Stomach (tissue), 9 donors: ENCODE data around the gene GPRIN2. TPM values are rescaled to one million over a fixed set of nuclear protein-coding genes. Genes with fewer than 3 reads are reported as not detected.
"Not testable (repeated sequence)": the region's sequence is repeated elsewhere in the genome, so short reads cannot be mapped to it uniquely, and the experiment has no call there.

Source experiments
- DNase-seq, 2 donors: peaks; one replicate each; pipeline versions ENCODE4 v3.0.0 to v3.0.0-alpha.2; 2013 to 2019
- H3K27ac ChIP-seq, 5 donors: fragments of 200-600 bp in 4 of 5; sonication (generic) in 4 of 5; one replicate each; pipeline ENCODE4 v1.5.1; 2013 to 2019; ENCODE audit warnings: mild to moderate bottlenecking in 1 of 5, moderate library complexity in 1 of 5
- H3K27me3 ChIP-seq, 3 donors: fragments of 200-600 bp; sonication (generic); one replicate each; pipeline ENCODE4 v1.5.1; 2017 to 2019; ENCODE audit warnings: mixed run types in 1 of 3
- H3K36me3 ChIP-seq, 4 donors: fragments of 200-600 bp; sonication (generic); 1 replicate in 3 of 4; 2 replicates in 1 of 4; pipeline ENCODE4 v1.5.1; 2016 to 2019
- H3K4me1 ChIP-seq, 4 donors: fragments of 200-600 bp; sonication (generic); one replicate each; pipeline ENCODE4 v1.5.1; 2016 to 2019
- H3K4me3 ChIP-seq, 4 donors: fragments of 200-600 bp; sonication (generic) in 3 of 4; one replicate each; pipeline ENCODE4 v1.5.1; 2016 to 2019; ENCODE audit warnings: mild to moderate bottlenecking in 1 of 4
- H3K9me3 ChIP-seq, 4 donors: fragments of 200-600 bp; sonication (generic); one replicate each; pipeline ENCODE4 v1.5.1; 2016 to 2019
- EP300 ChIP-seq: sonication (generic); formaldehyde crosslinking; IDR thresholded peaks from one replicate; pipeline ENCODE4 v1.6.1; 2017; ENCODE audit warnings: antibody characterized with exemption
- POLR2A ChIP-seq, 4 donors: fragments of 450-650 bp; IDR thresholded peaks; one replicate each; pipeline ENCODE4 v1.6.1; 2016; ENCODE audit warnings: antibody characterized with exemption in 4 of 4, control low read depth in 2 of 4, mild to moderate bottlenecking in 1 of 4, moderate library complexity in 1 of 4
- POLR2AphosphoS5 ChIP-seq, 3 donors: sonication (generic); formaldehyde crosslinking; IDR thresholded peaks; one replicate each; pipeline ENCODE4 v1.6.1; 2016; ENCODE audit warnings: antibody characterized with exemption in 3 of 3
- WGBS, 5 donors: extraction: QIAGEN DNeasy Blood & Tissue Kit in 3 of 5; methylation state at CpG; one replicate each; pipeline versions ENCODE4 v1.1.5 to v1.1.7; 2013 to 2018; 5-methylcytosine and 5-hydroxymethylcytosine counted together
- intact Hi-C: fragments of 100-400 bp; cut with DNase I; formaldehyde crosslinking; loops from one replicate; pipeline ENCODE4 v1.15.1; 2023; ENCODE audit warnings: low total_unique reads
- polyA plus RNA-seq, 3 donors: library from polyadenylated mRNA; stranded (reverse); fragments of 200-250 nt; gene quantifications; one replicate each; pipeline ENCODE4 v1.2.3, GENCODE V29; 2013
- total RNA-seq, 5 donors: library from RNA; depleted of rRNA; stranded (reverse); fragments of >200 nt; gene quantifications; one replicate each; pipeline versions ENCODE4 v1.1.0 to v1.2.3, GENCODE V29; 2014 to 2016
- TF ChIP-seq, protein P1 (sequence below), 7 experiments: fragments of 450-650 bp in 4 of 7; fragments of 200-600 bp in 3 of 7; sonication (generic) in 3 of 7; IDR thresholded peaks; one replicate each; pipeline ENCODE4 v1.5.1; 2016 to 2019; ENCODE audit warnings: antibody characterized with exemption in 7 of 7, control low read depth in 2 of 7, mild to moderate bottlenecking in 1 of 7
- donor health status: healthy with polysubstance abuse.
- donor health status: Bipolar disorder and iron deficiency.
- donor health status: healthy.

Gene GPRIN2
- total and polyA plus RNA-seq, 8 donors, result 3.5 to 27.8 (median 11.1) TPM

GRCh38 chr10:46565591-46566332 lies 9.3 kb upstream of the GPRIN2 start:
- H3K27me3 ChIP-seq, H3K4me3 ChIP-seq, intact Hi-C loops, H3K9me3 ChIP-seq, H3K4me1 ChIP-seq, H3K36me3 ChIP-seq, H3K27ac ChIP-seq: not testable (repeated sequence)
- 0 to 8% (median 5%) methylated on average over 4 of the region's 6 CpGs for WGBS, 5 donors
- TF ChIP-seq, protein P1, sequence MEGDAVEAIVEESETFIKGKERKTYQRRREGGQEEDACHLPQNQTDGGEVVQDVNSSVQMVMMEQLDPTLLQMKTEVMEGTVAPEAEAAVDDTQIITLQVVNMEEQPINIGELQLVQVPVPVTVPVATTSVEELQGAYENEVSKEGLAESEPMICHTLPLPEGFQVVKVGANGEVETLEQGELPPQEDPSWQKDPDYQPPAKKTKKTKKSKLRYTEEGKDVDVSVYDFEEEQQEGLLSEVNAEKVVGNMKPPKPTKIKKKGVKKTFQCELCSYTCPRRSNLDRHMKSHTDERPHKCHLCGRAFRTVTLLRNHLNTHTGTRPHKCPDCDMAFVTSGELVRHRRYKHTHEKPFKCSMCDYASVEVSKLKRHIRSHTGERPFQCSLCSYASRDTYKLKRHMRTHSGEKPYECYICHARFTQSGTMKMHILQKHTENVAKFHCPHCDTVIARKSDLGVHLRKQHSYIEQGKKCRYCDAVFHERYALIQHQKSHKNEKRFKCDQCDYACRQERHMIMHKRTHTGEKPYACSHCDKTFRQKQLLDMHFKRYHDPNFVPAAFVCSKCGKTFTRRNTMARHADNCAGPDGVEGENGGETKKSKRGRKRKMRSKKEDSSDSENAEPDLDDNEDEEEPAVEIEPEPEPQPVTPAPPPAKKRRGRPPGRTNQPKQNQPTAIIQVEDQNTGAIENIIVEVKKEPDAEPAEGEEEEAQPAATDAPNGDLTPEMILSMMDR (IDR thresholded peaks at IDR 0.05), result peak in 5 of 7 experiments; percentile 44 to 90 (median 61)
- DNase-seq, result peak; percentile 76 to 89

GRCh38 chr10:46560952-46561351 lies 4.5 kb upstream of the GPRIN2 start:
- intact Hi-C loops, result no loop called here
- 59 to 89% (median 72%) methylated on average over 1 of the region's 1 CpG for WGBS, 5 donors

GRCh38 chr10:46560381-46560780 lies 3.9 kb upstream of the GPRIN2 start:
- no peaks in the 10 kb centered on the region for H3K9me3 ChIP-seq
- no peak for TF ChIP-seq POLR2A (IDR thresholded peaks at IDR 0.05)
- TF ChIP-seq, protein P1 (IDR thresholded peaks at IDR 0.05), result no peak
- TF ChIP-seq EP300, result no peak
- TF ChIP-seq POLR2AphosphoS5 (IDR thresholded peaks at IDR 0.05), result no peak
- H3K27ac ChIP-seq, result no peak overlapping the region
- H3K4me1 ChIP-seq, result peaks cover 16 to 38% (median 26%) of the 10 kb centered on the region in 4 donors
- 72 to 83% (median 80%) methylated on average over 5 of the region's 5 CpGs for WGBS, 5 donors
- no peak overlapping the region for H3K4me3 ChIP-seq
- intact Hi-C loops, result no loop called here
- DNase-seq, result peak in 1 of 2 donors; percentile 24
- H3K27me3 ChIP-seq, result peaks cover 4 to 50% (median 27%) of the 10 kb centered on the region in 3 donors
- no peaks in the 10 kb centered on the region for H3K36me3 ChIP-seq

More at GRCh38 chr10:46560952-46561351, 4.5 kb upstream of the GPRIN2 start:
- Histone ChIP-seq H3K9me3 (no peaks in the 10 kb centered on the region), H3K27ac (no peak overlapping the region), H3K4me1 (peaks cover 10 to 32% (median 20%) of the 10 kb centered on the region in 4 donors), H3K4me3 (no peak overlapping the region), H3K27me3 (peaks cover 4 to 44% (median 21%) of the 10 kb centered on the region in 3 donors), H3K36me3 (no peaks in the 10 kb centered on the region)
- no peak for DNase-seq
- TF ChIP-seq, protein P1 (IDR thresholded peaks at IDR 0.05), result no peak
- TF ChIP-seq EP300 (no peak), POLR2AphosphoS5 (IDR thresholded peaks at IDR 0.05) (no peak), POLR2A (IDR thresholded peaks at IDR 0.05) (no peak)

DNA sequence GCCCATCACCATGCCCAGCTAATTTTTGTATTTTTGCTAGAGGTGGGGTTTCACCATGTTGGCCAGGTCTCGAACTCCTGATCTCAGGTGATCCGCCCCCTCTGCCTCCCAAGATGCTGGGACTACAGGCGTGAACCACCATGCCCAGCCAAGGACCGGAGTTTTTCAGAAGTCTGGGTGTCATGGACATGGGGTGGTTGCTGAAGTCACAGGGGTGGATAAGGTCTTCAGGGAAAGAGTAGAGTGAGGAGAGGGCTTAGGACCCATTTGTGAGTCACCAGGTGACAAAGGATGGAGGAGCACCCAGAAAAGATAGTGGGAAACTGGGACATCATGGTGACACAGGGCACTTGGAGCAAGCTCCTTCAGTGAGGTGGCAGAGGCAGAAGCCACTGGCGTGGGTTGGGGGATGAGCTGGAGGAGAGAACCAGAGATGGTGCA lies 2.8 kb upstream of the GPRIN2 start:
- Histone ChIP-seq H3K4me3 (no peak overlapping the region), H3K4me1 (peaks cover 16 to 40% (median 30%) of the 10 kb centered on the region in 4 donors), H3K27ac (no peak overlapping the region), H3K27me3 (peaks cover 4 to 55% (median 35%) of the 10 kb centered on the region in 3 donors), H3K9me3 (no peaks in the 10 kb centered on the region), H3K36me3 (no peaks in the 10 kb centered on the region)
- DNase-seq, result no peak
- TF ChIP-seq EP300 (no peak), POLR2AphosphoS5 (IDR thresholded peaks at IDR 0.05) (no peak), POLR2A (IDR thresholded peaks at IDR 0.05) (no peak)
- TF ChIP-seq, protein P1 (IDR thresholded peaks at IDR 0.05), result no peak
- intact Hi-C loops, result no loop called here
- WGBS, 5 donors, result 89 to 96% (median 93%) methylated on average over 5 of the region's 5 CpGs
